ENCODE measurements around the gene ARHGEF12.

The ARHGEF12 gene

GRCh38 chr11:120392314-120392713 is 56.1 kb downstream of the ARHGEF12 start:
- H3K9me3 ChIP-seq (ENCODE audit: insufficient read depth, low read length): no peaks in the 10 kb centered on the region
- H3K36me3 ChIP-seq (replicated peaks; ENCODE audit: low read depth, low read length): no peaks in the 10 kb centered on the region
- H4K20me1 ChIP-seq (ENCODE audit: insufficient read depth, low read length): peaks cover 21% of the 10 kb centered on the region
- peaks cover 14% of the 10 kb centered on the region for H3K4me1 ChIP-seq (ENCODE audit: low read length)
- 0 out of 2 replicates have a peak, but pooled peaks cover 4% of the 10 kb centered on the region for H3K27me3 ChIP-seq (ENCODE audit: low read depth, low read length)
- H3K9ac ChIP-seq (ENCODE audit: low read length): no peak overlapping the region
- H3K4me3 ChIP-seq (ENCODE audit: low read length): no peak overlapping the region
- no peak overlapping the region for H2AFZ ChIP-seq (ENCODE audit: low read depth, low read length)
- no peak for TF ChIP-seq EZH2phosphoT487 (IDR thresholded peaks at IDR 0.05; ENCODE audit: low read depth)
- TF ChIP-seq CTCF (IDR thresholded peaks at IDR 0.05; ENCODE audit: low read depth, low read length): no peak
- no peak overlapping the region for H3K27ac ChIP-seq (ENCODE audit: low read length)
- peaks cover 13% of the 10 kb centered on the region; the same call in 1 of the 2 replicates for H3K79me2 ChIP-seq (ENCODE audit: low read length)
- H3K4me2 ChIP-seq (ENCODE audit: low read length): no peak overlapping the region

GRCh38 chr11:120392793-120393192 is 56.6 kb downstream of the ARHGEF12 start:
- Histone ChIP-seq H3K79me2 (ENCODE audit: low read length) (peaks cover 13% of the 10 kb centered on the region; the same call in 1 of the 2 replicates), H4K20me1 (ENCODE audit: insufficient read depth, low read length) (peaks cover 22% of the 10 kb centered on the region), H3K36me3 (replicated peaks; ENCODE audit: low read depth, low read length) (no peaks in the 10 kb centered on the region), H3K27ac (ENCODE audit: low read length) (no peak overlapping the region), H3K9ac (ENCODE audit: low read length) (no peak overlapping the region), H3K27me3 (ENCODE audit: low read depth, low read length) (peaks cover 6% of the 10 kb centered on the region; the same call in 1 of the 2 replicates), H3K9me3 (ENCODE audit: insufficient read depth, low read length) (no peaks in the 10 kb centered on the region), H3K4me1 (ENCODE audit: low read length) (peaks cover 14% of the 10 kb centered on the region), H2AFZ (ENCODE audit: low read depth, low read length) (no peak overlapping the region), H3K4me2 (ENCODE audit: low read length) (no peak overlapping the region), H3K4me3 (ENCODE audit: low read length) (no peak overlapping the region)
- no peak for TF ChIP-seq EZH2phosphoT487 (IDR thresholded peaks at IDR 0.05; ENCODE audit: low read depth)

- Histone ChIP-seq H3K9ac (ENCODE audit: low read length) (no peak overlapping the region), H2AFZ (ENCODE audit: low read depth, low read length) (no peak overlapping the region), H4K20me1 (ENCODE audit: insufficient read depth, low read length) (peaks cover 27% of the 10 kb centered on the region), H3K79me2 (ENCODE audit: low read length) (peaks cover 7% of the 10 kb centered on the region; the same call in 1 of the 2 replicates), H3K4me2 (ENCODE audit: low read length) (no peak overlapping the region), H3K9me3 (ENCODE audit: insufficient read depth, low read length) (no peaks in the 10 kb centered on the region), H3K27me3 (ENCODE audit: low read depth, low read length) (peaks cover 12% of the 10 kb centered on the region; the same call in 1 of the 2 replicates), H3K4me3 (ENCODE audit: low read length) (no peak overlapping the region), H3K4me1 (ENCODE audit: low read length) (peaks cover 14% of the 10 kb centered on the region), H3K27ac (ENCODE audit: low read length) (no peak overlapping the region), H3K36me3 (replicated peaks; ENCODE audit: low read depth, low read length) (no peaks in the 10 kb centered on the region)
- TF ChIP-seq CTCF (IDR thresholded peaks at IDR 0.05; ENCODE audit: low read depth, low read length) (no peak), EZH2phosphoT487 (IDR thresholded peaks at IDR 0.05; ENCODE audit: low read depth) (no peak)
Measured at GRCh38 chr11:120394119-120394518, 57.9 kb downstream of the ARHGEF12 start.

DNA sequence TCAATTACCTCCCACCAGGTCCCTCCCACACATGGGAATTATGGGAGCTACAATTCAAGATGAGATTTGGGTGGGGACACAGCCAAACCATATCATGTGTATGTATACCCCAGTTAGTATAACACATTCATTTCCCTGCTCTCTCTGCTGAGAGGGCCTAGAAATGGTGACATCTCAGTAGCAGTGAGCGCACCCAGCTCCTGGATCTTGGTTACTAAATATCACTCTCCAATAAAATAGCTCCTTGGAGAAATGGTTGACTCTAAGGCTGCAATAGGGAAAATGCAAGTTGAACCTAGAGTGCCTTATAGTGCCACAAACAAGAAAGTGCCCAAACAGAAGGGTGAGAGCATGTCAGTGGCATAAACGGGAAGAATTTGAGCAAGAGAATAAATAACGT is 59.6 kb downstream of the ARHGEF12 start:
- no peaks in the 10 kb centered on the region for H3K9me3 ChIP-seq (ENCODE audit: insufficient read depth, low read length)
- no peaks in the 10 kb centered on the region for H3K36me3 ChIP-seq (replicated peaks; ENCODE audit: low read depth, low read length)
- peaks cover 34% of the 10 kb centered on the region for H4K20me1 ChIP-seq (ENCODE audit: insufficient read depth, low read length)
- peaks cover 18% of the 10 kb centered on the region for H3K4me1 ChIP-seq (ENCODE audit: low read length)
- H3K4me3 ChIP-seq (ENCODE audit: low read length): no peak overlapping the region
- no peak overlapping the region for H3K27ac ChIP-seq (ENCODE audit: low read length)
- no peak overlapping the region for H3K9ac ChIP-seq (ENCODE audit: low read length)
- H3K79me2 ChIP-seq (ENCODE audit: low read length): peaks cover 7% of the 10 kb centered on the region; the same call in 1 of the 2 replicates
- no peak overlapping the region for H3K4me2 ChIP-seq (ENCODE audit: low read length)
- TF ChIP-seq EZH2phosphoT487 (IDR thresholded peaks at IDR 0.05; ENCODE audit: low read depth) (no peak), CTCF (IDR thresholded peaks at IDR 0.05; ENCODE audit: low read depth, low read length) (no peak)
- no peak overlapping the region for H2AFZ ChIP-seq (ENCODE audit: low read depth, low read length)
- peaks cover 12% of the 10 kb centered on the region; the same call in 1 of the 2 replicates for H3K27me3 ChIP-seq (ENCODE audit: low read depth, low read length)

All from OCI-LY3 (cell line).